DMS153 (cell line): Measurements from ENCODE around the gene ZNF101.
A peak's percentile ranks its signal among the peaks of the same experiment; 100 is the strongest.

Experiments used
- DNase-seq: peaks from one replicate; lab custom pipeline; 2025; lab: John Stamatoyannopoulos, UW

Gene ZNF101

GRCh38 chr19:19668230-19669012 is at the start of gene ZNF101:
TSS of gene ZNF101 (plus strand) at chr19:19668839. CDS start at chr19:19668964, 125 bp downstream.
- peak; percentile 79 for DNase-seq

GRCh38 chr19:19619181-19619848 is 49.3 kb upstream of the ZNF101 start:
- no peak for DNase-seq

GRCh38 chr19:19619849-19620210 is 48.8 kb upstream of the ZNF101 start:
- no peak for DNase-seq

GRCh38 chr19:19623383-19623782 is 45.3 kb upstream of the ZNF101 start:
- DNase-seq, result no peak

- DNase-seq, result no peak
Measured at GRCh38 chr19:19624032-19624570, 44.5 kb upstream of the ZNF101 start.

- DNase-seq, result no peak
Measured at GRCh38 chr19:19626516-19627472, 41.8 kb upstream of the ZNF101 start.

- peak; percentile 48 for DNase-seq
Measured at GRCh38 chr19:19627621-19628500, 40.8 kb upstream of the ZNF101 start, which contains the start of gene LPAR2. TSS of gene LPAR2 (minus strand) at chr19:19628220. CDS start at chr19:19627275, 945 bp downstream.

- DNase-seq, result peak; percentile 31
Measured at GRCh38 chr19:19628501-19629134, 40.0 kb upstream of the ZNF101 start.

- DNase-seq, result no peak
Measured at GRCh38 chr19:19630062-19630414, 38.6 kb upstream of the ZNF101 start.

GRCh38 chr19:19630426-19630825 is 38.2 kb upstream of the ZNF101 start:
- no peak for DNase-seq

- no peak for DNase-seq
Measured at GRCh38 chr19:19631346-19631745, 37.3 kb upstream of the ZNF101 start.

- DNase-seq, result no peak
Measured at GRCh38 chr19:19632661-19633060, 36.0 kb upstream of the ZNF101 start.

GRCh38 chr19:19633711-19634515 is 34.7 kb upstream of the ZNF101 start:
- no peak for DNase-seq

GRCh38 chr19:19634516-19635312 is 33.9 kb upstream of the ZNF101 start:
- DNase-seq, result no peak

GRCh38 chr19:19635313-19635702 is 33.3 kb upstream of the ZNF101 start:
- no peak for DNase-seq

GRCh38 chr19:19636573-19637185 is 32.0 kb upstream of the ZNF101 start:
- DNase-seq, result no peak

- no peak for DNase-seq
Measured at GRCh38 chr19:19637186-19637522, 31.5 kb upstream of the ZNF101 start.

GRCh38 chr19:19637523-19638251 is 31.0 kb upstream of the ZNF101 start:
- no peak for DNase-seq
